Left kidney (tissue), 2 donors: ENCODE data around the gene CTNNA2. TPM values are rescaled to one million over a fixed set of nuclear protein-coding genes. Genes with fewer than 3 reads are reported as not detected.

ENCODE experiments used
- DNase-seq: peaks from one replicate; pipeline ENCODE4 v3.0.0-alpha.2; 2013
- polyA plus RNA-seq: library from polyadenylated mRNA; unstranded; fragments of 120-200 nt; gene quantifications from one replicate; pipeline ENCODE4 v1.2.1, GENCODE V29; 2013; ENCODE audit not compliant: insufficient read length

CTNNA2 gene
- polyA plus RNA-seq, 1 donor = 3.9 TPM

- DNase-seq = no peak
Observed at GRCh38 chr2:80403081-80403480, 890.2 kb downstream of the CTNNA2 start.

- DNase-seq = no peak
Observed at GRCh38 chr2:80407377-80407776, 894.5 kb downstream of the CTNNA2 start.

GRCh38 chr2:80410346-80410745 is 897.5 kb downstream of the CTNNA2 start:
- DNase-seq = no peak

- no peak for DNase-seq
Observed at GRCh38 chr2:80413136-80413535, 900.3 kb downstream of the CTNNA2 start.

DNA sequence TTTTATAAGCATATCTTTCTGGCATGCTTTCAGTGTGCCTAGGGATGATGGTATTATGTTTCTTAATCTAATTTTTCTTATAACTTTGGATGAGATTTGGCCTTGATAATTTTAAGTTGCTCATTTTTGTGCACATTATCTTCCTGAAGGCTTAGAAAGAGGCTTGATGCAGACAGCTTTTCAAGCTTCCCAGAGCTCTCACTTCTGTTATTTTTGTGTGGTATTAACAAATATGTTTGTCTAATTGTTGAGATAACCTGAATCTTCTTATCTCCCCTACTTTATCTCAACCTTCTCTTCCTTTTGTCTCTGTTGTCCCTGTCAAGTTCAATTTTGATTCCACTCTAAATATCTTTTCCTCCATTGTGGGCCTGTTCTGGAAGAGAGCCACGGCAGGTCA is 904.9 kb downstream of the CTNNA2 start:
- DNase-seq = no peak

GRCh38 chr2:80420530-80421208 is 907.8 kb downstream of the CTNNA2 start:
- DNase-seq = no peak

GRCh38 chr2:80429251-80429650 is 916.4 kb downstream of the CTNNA2 start:
- DNase-seq = no peak

- DNase-seq = no peak
Observed at GRCh38 chr2:80437959-80438358, 925.1 kb downstream of the CTNNA2 start.

DNA sequence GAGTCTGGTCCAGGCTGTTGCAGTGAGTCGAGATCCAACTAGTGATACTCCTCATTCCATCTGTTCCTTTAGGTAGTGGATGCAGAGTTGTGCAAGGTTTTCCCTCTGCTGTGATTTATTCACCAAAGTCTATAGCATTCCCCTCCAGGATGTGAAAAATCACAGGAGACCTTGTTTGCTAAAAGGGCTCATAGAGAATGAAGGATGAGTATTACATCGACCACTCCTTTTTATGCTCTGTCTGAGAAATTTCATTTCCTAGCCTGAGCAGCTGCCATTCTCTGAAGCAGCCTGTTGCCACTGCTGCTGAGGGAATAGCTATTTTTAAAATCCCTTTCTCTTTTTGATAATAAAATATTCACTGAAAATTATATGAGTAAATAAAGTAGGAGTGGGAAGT is 925.8 kb downstream of the CTNNA2 start:
- DNase-seq = no peak

GRCh38 chr2:80454628-80455027 is 941.8 kb downstream of the CTNNA2 start:
- no peak for DNase-seq

DNA sequence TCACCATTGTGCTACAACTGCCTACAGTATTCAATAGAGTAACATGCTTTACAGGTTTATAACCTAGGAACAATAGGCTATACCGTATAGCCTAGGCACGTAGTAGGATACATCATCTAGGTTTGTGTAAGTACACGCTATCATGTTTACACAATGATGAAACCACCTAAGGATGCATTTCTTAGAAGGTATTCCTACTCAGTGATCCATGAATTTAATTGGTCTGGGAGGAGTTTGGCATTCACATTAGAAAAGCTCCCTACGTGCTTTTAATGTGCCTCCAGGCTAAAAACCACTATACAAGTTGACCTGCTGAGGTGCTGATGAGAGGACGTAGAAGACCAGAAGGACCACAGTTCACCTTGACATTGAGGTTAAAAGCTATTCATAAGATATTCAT is 946.2 kb downstream of the CTNNA2 start:
- DNase-seq = peak; percentile 8

- DNase-seq = no peak
Observed at GRCh38 chr2:80461505-80462197, 948.8 kb downstream of the CTNNA2 start.

GRCh38 chr2:80462654-80463053 is 949.8 kb downstream of the CTNNA2 start:
- DNase-seq = no peak

- no peak for DNase-seq
Observed at GRCh38 chr2:80464275-80464674, 951.4 kb downstream of the CTNNA2 start.

GRCh38 chr2:80467262-80467811 is 954.5 kb downstream of the CTNNA2 start:
- DNase-seq = no peak

- no peak for DNase-seq
Observed at GRCh38 chr2:80469428-80469827, 956.6 kb downstream of the CTNNA2 start.

GRCh38 chr2:80473069-80473468 is 960.2 kb downstream of the CTNNA2 start:
- no peak for DNase-seq

GRCh38 chr2:80473796-80474195 is 960.9 kb downstream of the CTNNA2 start:
- no peak for DNase-seq

DNA sequence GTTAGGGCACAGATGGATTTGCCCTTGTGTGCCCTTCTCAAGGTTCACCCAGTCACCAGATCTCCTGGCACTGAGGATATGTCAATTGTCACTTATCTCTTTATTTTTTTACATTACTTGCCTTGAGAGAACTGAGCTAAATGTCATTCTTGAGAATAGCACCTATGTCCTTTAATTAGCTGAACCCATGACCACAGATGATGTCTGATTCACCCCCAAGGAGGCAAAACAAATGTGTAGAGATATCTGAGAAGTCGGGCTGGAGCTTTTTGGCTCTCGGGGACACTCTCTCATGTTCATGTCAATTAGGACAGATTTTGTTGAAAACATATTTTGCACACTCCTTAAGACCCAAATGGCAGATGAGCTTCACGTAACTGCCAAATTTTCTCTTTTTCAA is 963.1 kb downstream of the CTNNA2 start:
- DNase-seq = no peak

GRCh38 chr2:80476535-80477117 is 963.8 kb downstream of the CTNNA2 start:
- no peak for DNase-seq

- no peak for DNase-seq
Observed at GRCh38 chr2:80482276-80482675, 969.4 kb downstream of the CTNNA2 start.

GRCh38 chr2:80489717-80490116 is 976.9 kb downstream of the CTNNA2 start:
- DNase-seq = no peak

- DNase-seq = no peak
Observed at GRCh38 chr2:80490964-80491363, 978.1 kb downstream of the CTNNA2 start.
